GM12878 (cell line): ENCODE measurements around the gene GMCL2. TPM values are rescaled to one million over a fixed set of nuclear protein-coding genes. Genes with fewer than 3 reads are reported as not detected.
"Not testable (repeated sequence)": the region's sequence is repeated elsewhere in the genome, so short reads cannot be mapped to it uniquely, and the experiment has no call there.

Experiments used
- ATAC-seq: fragments of 200-7000 bp; cut with Tn5 transposase; 3 replicates; pipeline ENCODE4 v1.9.1; 2020; ENCODE audit warnings: mild to moderate bottlenecking, moderate library complexity
- BruUV-seq: library from RNA; stranded (reverse); fragments of 400-500 nt; replicated peaks from 2 replicates; lab custom pipeline; 2021; lab: Mats Ljungman, UMichigan
- CTCF ChIA-PET: fragments of 300-600 bp; sonication (Branson Sonifier 250); formaldehyde crosslinking; extraction: SDS; loops from one replicate; lab custom pipeline; 2021; ENCODE audit warnings: inconsistent platforms; lab: Yijun Ruan, JAX
- POLR2A ChIA-PET: fragments of 350-600 bp; formaldehyde crosslinking; extraction: SDS; loops from one replicate; lab custom pipeline; 2021; ENCODE audit warnings: inconsistent platforms; lab: Charles Lee
- RAD21 ChIA-PET: fragments of 300-600 bp; sonication (Branson Sonifier 250); formaldehyde crosslinking; loops from one replicate; lab custom pipeline; 2023; ENCODE audit warnings: antibody characterized with exemption; ENCODE audit not compliant: unreplicated experiment; lab: Charles Lee
- SMC1A ChIA-PET: fragments of 300-600 bp; sonication (Branson Sonifier 250); formaldehyde crosslinking; loops from one replicate; lab custom pipeline; 2023; ENCODE audit not compliant: unreplicated experiment, uncharacterized antibody; lab: Charles Lee
- DNase-seq: peaks from one replicate; pipeline ENCODE4 v3.0.0-alpha.2; 2011; ENCODE audit warnings: low read depth, low spot score
- FAIRE-seq: peaks from 3 replicates; lab custom pipeline; 2011; peaks lifted over from hg19 to GRCh38; lab: Jason Lieb, UNC
- H2AFZ ChIP-seq: 2 replicates; pipeline ENCODE4 v1.6.0; 2011; ENCODE audit warnings: low read depth, low read length, control low read depth; ENCODE audit not compliant: control insufficient read depth
- H3K27ac ChIP-seq: 2 replicates; pipeline ENCODE4 v1.5.1; 2011; ENCODE audit warnings: control low read depth; ENCODE audit not compliant: control insufficient read depth, insufficient read depth
- H3K27me3 ChIP-seq, 2 experiments: replicated peaks in 1 of 2; 2 replicates each; pipeline versions ENCODE4 v1.6.0 to v1.6.1; 2011; ENCODE audit warnings: low read length in 1 of 2; ENCODE audit not compliant: control insufficient read depth in 2 of 2, insufficient read depth in 2 of 2
- H3K36me3 ChIP-seq, 2 experiments: 2 replicates each; pipeline ENCODE4 v1.5.1; 2011; ENCODE audit warnings: low read length in 1 of 2; ENCODE audit not compliant: control insufficient read depth in 2 of 2, insufficient read depth in 2 of 2
- H3K4me1 ChIP-seq: 2 replicates; pipeline ENCODE4 v1.6.1; 2011; ENCODE audit warnings: mild to moderate bottlenecking, low read length, moderate library complexity, mixed read lengths; ENCODE audit not compliant: control insufficient read depth, insufficient read depth
- H3K4me2 ChIP-seq: 2 replicates; pipeline ENCODE4 v1.6.0; 2011; ENCODE audit warnings: control low read depth; ENCODE audit not compliant: control insufficient read depth, insufficient read depth
- H3K4me3 ChIP-seq: fragments of 200-600 bp; sonication (generic); 2 replicates; pipeline ENCODE4 v1.5.1; 2016
- H3K79me2 ChIP-seq: 2 replicates; pipeline ENCODE4 v1.6.0; 2011; ENCODE audit warnings: low read length; ENCODE audit not compliant: control insufficient read depth, insufficient read depth
- H3K9ac ChIP-seq: 2 replicates; pipeline ENCODE4 v1.8.0; 2011; ENCODE audit warnings: low read length, control low read depth, mixed read lengths; ENCODE audit not compliant: control insufficient read depth, insufficient read depth
- H3K9me3 ChIP-seq: replicated peaks from 3 replicates; pipeline ENCODE4 v1.5.1; 2011; ENCODE audit warnings: mild to moderate bottlenecking, low read length; ENCODE audit not compliant: control insufficient read depth, insufficient read depth
- H4K20me1 ChIP-seq: 2 replicates; pipeline ENCODE4 v1.6.0; 2011; ENCODE audit not compliant: control insufficient read depth, insufficient read depth
- CHD1 ChIP-seq: IDR thresholded peaks from 2 replicates; pipeline ENCODE4 v1.6.1; 2012; ENCODE audit warnings: low read depth, low read length, improper control_type of control experiment
- GATAD2B ChIP-seq: fragments of 450-650 bp; conservative IDR thresholded peaks from 2 replicates; pipeline ENCODE4 v1.6.1; 2017; ENCODE audit warnings: low read depth, mild to moderate bottlenecking, moderate library complexity
- NFIC ChIP-seq: IDR thresholded peaks from 2 replicates; pipeline ENCODE4 v1.6.1; 2012; ENCODE audit warnings: low read depth, mild to moderate bottlenecking, inconsistent platforms, low read length, moderate library complexity
- NR2C2 ChIP-seq: IDR thresholded peaks from 2 replicates; pipeline ENCODE4 v1.6.1; 2011; ENCODE audit warnings: borderline replicate concordance, low read depth; ENCODE audit not compliant: control insufficient read depth, insufficient read length
- RBBP5 ChIP-seq: fragments of 200-600 bp; sonication (generic); conservative IDR thresholded peaks from 2 replicates; pipeline ENCODE4 v1.6.1; 2016
- STAT1 ChIP-seq: fragments of 450-650 bp; conservative IDR thresholded peaks from 2 replicates; pipeline ENCODE4 v1.6.1; 2014; ENCODE audit warnings: antibody characterized with exemption, mild to moderate bottlenecking
- YY1 ChIP-seq: IDR thresholded peaks from 2 replicates; pipeline ENCODE4 v1.6.1; 2011; ENCODE audit warnings: low read depth, mild to moderate bottlenecking, low read length
- WGBS: methylation state at CpG from one replicate; pipeline ENCODE4 v1.1.6; 2016; ENCODE audit warnings: low lambda C conversion rate; ENCODE audit not compliant: insufficient replicate concordance, insufficient coverage; ENCODE audit errors: missing lambda C conversion rate; 5-methylcytosine and 5-hydroxymethylcytosine counted together
- in situ Hi-C: fragments of 300-500 bp; cut with MboI; formaldehyde crosslinking; loops from 9 replicates; pipeline ENCODE4 v1.14.3; 2018; ENCODE audit warnings: mixed read lengths
- intact Hi-C: fragments of 100-400 bp; cut with micrococcal nuclease; formaldehyde crosslinking; loops from one replicate; pipeline ENCODE4 v1.14.2; 2022; ENCODE audit not compliant: unreplicated experiment
- polyA plus RNA-seq, 11 experiments: library from polyadenylated mRNA; depleted of rRNA in 4 of 11; unstranded in 6 of 11; stranded (reverse) in 5 of 11; fragments of >200 nt; fragmentation: Nextera tagmentation in 4 of 11; fragmentation: Illumina TruSeq in 1 of 11; extraction: Ambion mirVana in 4 of 11; extraction: Trizol in 1 of 11; gene quantifications; 1 replicate in 1 of 11; 2 replicates in 10 of 11; pipeline versions ENCODE4 v1.2.1 to v1.2.3, GENCODE V29; 2011 to 2016; ENCODE audit warnings: inconsistent platforms in 2 of 11, missing spikeins in 2 of 11, low read depth in 1 of 11
- total RNA-seq, 4 experiments: library from RNA; depleted of rRNA in 3 of 4; stranded (reverse); fragments of >200 nt in 3 of 4; fragmentation: Illumina TruSeq in 1 of 4; extraction: Trizol in 1 of 4; gene quantifications; 2 replicates each; pipeline versions ENCODE4 v1.2.1 to v1.2.3, GENCODE V29; 2013 to 2021
- TF ChIP-seq, protein P1 (sequence below): fragments of 450-650 bp; IDR thresholded peaks from 2 replicates; pipeline ENCODE4 v1.6.1; 2017; ENCODE audit warnings: antibody characterized with exemption, mild to moderate bottlenecking, moderate library complexity

The GMCL2 gene
- total and polyA plus RNA-seq, 10 of the 15 experiments (the other 5 are each of a cell fraction or from before 2014, with no cell fraction given), result 0.07 TPM; not detected in 9

DNA sequence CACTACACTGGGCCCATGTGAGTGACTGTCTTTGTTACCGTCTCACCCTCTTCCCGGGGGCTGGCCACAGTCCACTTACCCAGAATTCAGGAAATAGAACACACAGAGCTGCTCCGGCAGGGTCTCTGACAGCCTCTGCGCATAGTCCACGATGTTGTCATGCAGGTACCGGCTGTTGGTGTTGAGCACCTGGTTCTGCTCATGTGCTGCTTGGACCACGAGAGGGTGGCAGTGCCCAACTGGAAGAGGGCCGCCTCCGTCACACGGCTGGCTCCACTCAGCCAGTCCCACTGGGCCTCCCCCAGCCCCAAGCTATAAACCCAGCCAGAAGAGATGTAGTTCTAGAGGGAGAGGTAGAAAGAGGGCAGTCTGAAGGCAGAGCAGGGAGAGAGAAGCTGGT is 42.7 kb upstream of the GMCL2 start (continued):
- TF ChIP-seq, protein P1, sequence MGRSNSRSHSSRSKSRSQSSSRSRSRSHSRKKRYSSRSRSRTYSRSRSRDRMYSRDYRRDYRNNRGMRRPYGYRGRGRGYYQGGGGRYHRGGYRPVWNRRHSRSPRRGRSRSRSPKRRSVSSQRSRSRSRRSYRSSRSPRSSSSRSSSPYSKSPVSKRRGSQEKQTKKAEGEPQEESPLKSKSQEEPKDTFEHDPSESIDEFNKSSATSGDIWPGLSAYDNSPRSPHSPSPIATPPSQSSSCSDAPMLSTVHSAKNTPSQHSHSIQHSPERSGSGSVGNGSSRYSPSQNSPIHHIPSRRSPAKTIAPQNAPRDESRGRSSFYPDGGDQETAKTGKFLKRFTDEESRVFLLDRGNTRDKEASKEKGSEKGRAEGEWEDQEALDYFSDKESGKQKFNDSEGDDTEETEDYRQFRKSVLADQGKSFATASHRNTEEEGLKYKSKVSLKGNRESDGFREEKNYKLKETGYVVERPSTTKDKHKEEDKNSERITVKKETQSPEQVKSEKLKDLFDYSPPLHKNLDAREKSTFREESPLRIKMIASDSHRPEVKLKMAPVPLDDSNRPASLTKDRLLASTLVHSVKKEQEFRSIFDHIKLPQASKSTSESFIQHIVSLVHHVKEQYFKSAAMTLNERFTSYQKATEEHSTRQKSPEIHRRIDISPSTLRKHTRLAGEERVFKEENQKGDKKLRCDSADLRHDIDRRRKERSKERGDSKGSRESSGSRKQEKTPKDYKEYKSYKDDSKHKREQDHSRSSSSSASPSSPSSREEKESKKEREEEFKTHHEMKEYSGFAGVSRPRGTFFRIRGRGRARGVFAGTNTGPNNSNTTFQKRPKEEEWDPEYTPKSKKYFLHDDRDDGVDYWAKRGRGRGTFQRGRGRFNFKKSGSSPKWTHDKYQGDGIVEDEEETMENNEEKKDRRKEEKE, result no peak
- TF ChIP-seq YY1 (no peak), NFIC (no peak), NR2C2 (no peak), CHD1 (no peak), GATAD2B (no peak), RBBP5 (no peak), STAT1 (no peak)

DNA sequence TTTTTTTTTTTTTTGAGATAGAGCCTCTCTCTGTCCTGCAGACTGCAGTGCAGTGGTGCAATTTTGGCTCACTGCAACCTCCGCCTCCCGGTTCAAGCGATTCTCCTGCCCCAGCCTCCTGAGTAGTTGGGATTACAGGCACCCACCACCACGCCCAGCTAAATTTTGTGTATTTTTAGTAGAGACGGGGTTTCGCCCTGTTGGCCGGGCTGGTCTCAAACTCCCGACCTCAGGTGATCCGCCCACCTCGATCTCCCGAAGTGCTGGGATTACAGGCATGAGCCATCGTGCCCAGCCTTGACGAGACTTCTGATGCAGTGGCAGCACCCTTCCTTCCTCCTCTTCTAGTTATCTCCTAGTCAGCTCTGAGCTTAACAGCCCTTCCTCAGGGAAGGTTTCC is 41.9 kb upstream of the GMCL2 start:
- ATAC-seq, SMC1A ChIA-PET, H3K9me3 ChIP-seq, H3K4me2 ChIP-seq, H3K27me3 ChIP-seq, intact Hi-C loops, DNase-seq, FAIRE-seq, in situ Hi-C loops, H4K20me1 ChIP-seq, RAD21 ChIA-PET, H3K4me3 ChIP-seq, CTCF ChIA-PET, BruUV-seq, H3K27ac ChIP-seq, H3K36me3 ChIP-seq, H3K9ac ChIP-seq, H2AFZ ChIP-seq: not testable (repeated sequence)
- peaks cover 10% of the 10 kb centered on the region for H3K4me1 ChIP-seq
- 88% methylated on average over 12 of the region's 13 CpGs for WGBS
- peaks cover 29% of the 10 kb centered on the region for H3K79me2 ChIP-seq
- POLR2A ChIA-PET, result interaction anchor here (0.7 kb wide), 1 partner anchor 16 kb away, joined by 3 read pairs; no protein-coding TSS in a partner anchor
